Sigmoid colon (tissue), 4 donors: ENCODE results near the gene CASKIN1.

Source experiments
- EP300 ChIP-seq, 4 donors: sonication (generic); formaldehyde crosslinking; IDR thresholded peaks; one replicate each; pipeline ENCODE4 v1.6.1; 2017; ENCODE audit warnings: antibody characterized with exemption in 4 of 4
- POLR2AphosphoS5 ChIP-seq, 4 donors: sonication (generic); formaldehyde crosslinking; IDR thresholded peaks; one replicate each; pipeline ENCODE4 v1.6.1; 2017; ENCODE audit warnings: antibody characterized with exemption in 4 of 4
- TF ChIP-seq, protein P1 (sequence below), 4 experiments: fragments of 450-650 bp in 3 of 4; fragments of 200-600 bp in 1 of 4; IDR thresholded peaks; one replicate each; pipeline ENCODE4 v1.5.1; 2016 to 2019; ENCODE audit warnings: antibody characterized with exemption in 4 of 4, mild to moderate bottlenecking in 3 of 4, moderate library complexity in 2 of 4

DNA sequence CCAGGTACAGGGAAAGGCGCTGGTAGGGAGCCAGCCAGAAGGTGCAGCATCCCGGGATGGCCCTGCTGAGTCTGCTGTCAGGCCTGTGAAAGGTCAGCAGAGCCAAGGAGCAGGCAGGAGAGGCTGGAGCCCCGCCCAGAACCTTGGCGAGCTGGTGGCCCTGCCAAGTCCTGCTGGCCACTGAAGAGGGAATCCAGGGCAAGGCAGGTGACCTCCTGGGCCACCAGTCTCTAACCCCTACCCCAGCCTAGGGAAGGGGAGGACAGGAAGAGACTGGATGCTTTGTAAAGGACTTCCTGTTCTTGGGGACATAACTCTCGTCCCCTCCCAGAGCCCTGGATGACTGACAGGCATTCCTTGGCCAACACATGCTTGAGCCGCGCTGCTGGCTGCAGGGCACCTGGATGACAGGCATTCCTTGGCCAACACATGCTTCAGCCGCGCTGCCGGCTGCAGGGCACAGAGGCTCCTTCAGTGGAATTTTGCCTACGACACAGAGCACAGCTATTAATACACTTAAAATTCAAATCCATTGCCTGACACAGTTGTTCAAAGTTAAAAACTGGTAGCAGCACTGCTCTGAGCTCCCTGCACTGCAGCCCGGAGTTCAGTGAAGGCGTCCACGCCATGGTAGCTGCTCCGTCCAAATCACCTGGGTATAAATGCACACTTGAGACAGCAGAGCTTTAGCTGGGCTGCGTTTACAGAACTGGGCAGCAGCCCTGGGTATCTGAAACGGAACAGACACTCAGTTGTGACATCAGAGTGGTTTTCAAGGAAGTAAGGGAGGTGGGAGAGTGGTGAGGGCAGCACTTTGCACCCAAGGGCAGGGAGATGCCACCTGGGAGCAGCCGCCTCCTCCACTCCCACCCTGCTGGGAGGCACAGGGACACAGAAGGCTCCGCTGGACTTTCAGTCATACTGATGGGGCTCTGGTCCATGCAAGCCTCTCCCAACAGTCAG lies 16.2 kb upstream of the CASKIN1 start:
- TF ChIP-seq EP300 (IDR thresholded peaks at IDR 0.05), result no peak
- TF ChIP-seq POLR2AphosphoS5 (IDR thresholded peaks at IDR 0.05), result no peak
- TF ChIP-seq, protein P1, sequence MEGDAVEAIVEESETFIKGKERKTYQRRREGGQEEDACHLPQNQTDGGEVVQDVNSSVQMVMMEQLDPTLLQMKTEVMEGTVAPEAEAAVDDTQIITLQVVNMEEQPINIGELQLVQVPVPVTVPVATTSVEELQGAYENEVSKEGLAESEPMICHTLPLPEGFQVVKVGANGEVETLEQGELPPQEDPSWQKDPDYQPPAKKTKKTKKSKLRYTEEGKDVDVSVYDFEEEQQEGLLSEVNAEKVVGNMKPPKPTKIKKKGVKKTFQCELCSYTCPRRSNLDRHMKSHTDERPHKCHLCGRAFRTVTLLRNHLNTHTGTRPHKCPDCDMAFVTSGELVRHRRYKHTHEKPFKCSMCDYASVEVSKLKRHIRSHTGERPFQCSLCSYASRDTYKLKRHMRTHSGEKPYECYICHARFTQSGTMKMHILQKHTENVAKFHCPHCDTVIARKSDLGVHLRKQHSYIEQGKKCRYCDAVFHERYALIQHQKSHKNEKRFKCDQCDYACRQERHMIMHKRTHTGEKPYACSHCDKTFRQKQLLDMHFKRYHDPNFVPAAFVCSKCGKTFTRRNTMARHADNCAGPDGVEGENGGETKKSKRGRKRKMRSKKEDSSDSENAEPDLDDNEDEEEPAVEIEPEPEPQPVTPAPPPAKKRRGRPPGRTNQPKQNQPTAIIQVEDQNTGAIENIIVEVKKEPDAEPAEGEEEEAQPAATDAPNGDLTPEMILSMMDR (IDR thresholded peaks at IDR 0.05), result no peak
